Stomach smooth muscle (tissue), 2 donors: ENCODE measurements around the gene OR11H7.
"Not testable (repeated sequence)": the region's sequence is repeated elsewhere in the genome, so short reads cannot be mapped to it uniquely, and the experiment has no call there.

ENCODE experiments used
- H3K27ac ChIP-seq: one replicate; pipeline ENCODE4 v1.7.0; 2013; ENCODE audit warnings: mild to moderate bottlenecking, low read length, inconsistent platforms
- H3K27me3 ChIP-seq, 2 donors: one replicate each; pipeline ENCODE4 v1.7.0; 2013; ENCODE audit warnings: low read length in 2 of 2; ENCODE audit not compliant: insufficient read depth in 2 of 2, control insufficient read depth in 1 of 2
- H3K36me3 ChIP-seq, 2 donors: one replicate each; pipeline ENCODE4 v1.7.0; 2013; ENCODE audit warnings: low read length in 2 of 2; ENCODE audit not compliant: control insufficient read depth in 2 of 2, insufficient read depth in 2 of 2
- H3K4me1 ChIP-seq: one replicate; pipeline ENCODE4 v1.7.0; 2013; ENCODE audit warnings: low read length; ENCODE audit not compliant: control insufficient read depth, insufficient read depth
- H3K4me3 ChIP-seq, 2 donors: one replicate each; pipeline ENCODE4 v1.7.0; 2013; ENCODE audit warnings: low read length in 2 of 2
- H3K9ac ChIP-seq, 2 donors: one replicate each; pipeline ENCODE4 v1.7.0; 2013; ENCODE audit warnings: low read length in 2 of 2, mild to moderate bottlenecking in 1 of 2
- H3K9me3 ChIP-seq, 2 donors: one replicate each; pipeline ENCODE4 v1.7.0; 2013; ENCODE audit warnings: low read length in 2 of 2; ENCODE audit not compliant: control insufficient read depth in 2 of 2
- donor health status: healthy.
- donor health status: Pancreatic carcinoma.

OR11H7 gene

DNA sequence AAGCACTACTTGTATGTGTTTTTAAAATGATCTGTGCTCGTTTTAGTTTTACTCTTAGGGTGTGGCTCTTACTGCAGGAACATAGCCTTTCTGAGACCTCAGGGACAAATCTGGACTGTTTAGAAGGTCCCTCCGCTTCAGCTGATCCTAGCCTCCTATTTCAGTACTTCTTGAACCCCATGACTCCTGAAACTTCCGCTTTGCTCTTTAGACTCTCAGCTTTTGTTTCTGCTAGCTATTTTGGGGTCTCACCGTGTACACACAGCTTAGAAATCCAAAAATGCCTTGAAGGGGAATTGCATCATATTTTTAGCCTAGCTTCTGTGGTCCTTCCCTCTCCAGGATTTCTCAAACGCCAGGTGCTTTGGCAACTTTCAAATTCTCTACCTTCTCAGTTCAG, 29.8 kb upstream of the OR11H7 start:
- no peaks in the 10 kb centered on the region for H3K27me3 ChIP-seq
- H3K9me3 ChIP-seq = no peaks in the 10 kb centered on the region
- no peak overlapping the region for H3K9ac ChIP-seq
- H3K4me3 ChIP-seq = no peak overlapping the region
- H3K27ac ChIP-seq = no peak overlapping the region
- no peaks in the 10 kb centered on the region for H3K36me3 ChIP-seq
- no peaks in the 10 kb centered on the region for H3K4me1 ChIP-seq

DNA sequence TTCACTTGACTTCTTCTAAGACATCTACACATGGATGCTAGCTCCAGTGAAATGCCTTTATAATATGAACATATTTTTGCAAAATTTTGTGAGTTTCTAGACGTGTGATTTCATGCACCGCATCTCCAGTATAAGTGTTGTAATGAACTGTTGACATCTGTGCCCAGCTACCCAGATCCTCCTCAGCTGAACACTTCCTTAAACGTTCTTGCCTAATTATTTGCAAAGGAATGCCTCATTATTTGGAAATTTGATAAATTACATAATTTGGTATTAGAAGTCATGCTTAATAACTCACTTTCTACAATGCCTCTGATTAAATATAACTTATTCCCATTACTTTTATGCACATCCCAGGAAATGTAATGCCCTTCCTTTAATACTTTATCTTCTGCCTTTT, 24.1 kb upstream of the OR11H7 start:
- no peaks in the 10 kb centered on the region for H3K9me3 ChIP-seq
- H3K36me3 ChIP-seq = no peaks in the 10 kb centered on the region
- no peaks in the 10 kb centered on the region for H3K27me3 ChIP-seq
- no peak overlapping the region for H3K9ac ChIP-seq
- H3K4me3 ChIP-seq = no peak overlapping the region
- no peaks in the 10 kb centered on the region for H3K4me1 ChIP-seq
- H3K27ac ChIP-seq = no peak overlapping the region

DNA sequence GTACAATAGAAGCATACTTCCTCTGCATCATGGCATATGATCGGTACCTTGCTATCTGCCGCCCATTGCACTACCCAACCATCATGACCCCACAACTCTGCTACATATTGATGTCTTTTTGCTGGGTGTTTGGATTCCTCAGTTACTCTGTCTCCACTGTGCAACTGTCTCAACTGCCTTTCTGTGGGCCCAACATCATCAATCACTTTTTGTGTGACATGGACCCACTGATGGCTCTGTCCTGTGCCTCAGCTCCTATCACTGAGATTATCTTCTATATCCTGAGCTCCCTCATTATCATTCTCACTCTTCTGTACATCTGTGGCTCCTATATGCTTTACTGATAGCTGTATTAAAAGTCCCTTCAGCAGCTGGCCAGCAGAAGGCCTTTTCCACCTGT, 19.2 kb upstream of the OR11H7 start:
- H3K4me3 ChIP-seq = no peak overlapping the region
- no peaks in the 10 kb centered on the region for H3K9me3 ChIP-seq
- H3K36me3 ChIP-seq = no peaks in the 10 kb centered on the region
- H3K27ac ChIP-seq = no peak overlapping the region
- H3K9ac ChIP-seq = no peak overlapping the region
- no peaks in the 10 kb centered on the region for H3K27me3 ChIP-seq
- no peaks in the 10 kb centered on the region for H3K4me1 ChIP-seq

DNA sequence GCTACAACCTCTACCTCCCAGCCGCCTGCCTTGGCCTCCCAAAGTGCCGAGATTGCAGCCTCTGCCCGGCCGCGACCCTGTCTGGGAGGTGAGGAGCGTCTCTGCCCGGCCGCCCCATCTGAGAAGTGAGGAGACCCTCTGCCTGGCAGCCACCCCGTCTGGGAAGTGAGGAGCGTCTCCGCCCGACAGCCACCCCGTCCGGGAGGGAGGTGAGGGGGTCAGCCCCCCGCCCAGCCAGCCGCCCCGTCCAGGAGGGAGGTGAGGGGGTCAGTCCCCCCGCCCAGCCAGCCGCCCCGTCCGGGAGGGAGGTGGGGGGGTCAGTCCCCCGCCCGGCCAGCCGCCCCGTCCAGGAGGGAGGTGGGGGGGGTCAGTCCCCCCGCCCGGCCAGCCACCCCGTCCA, 16.4 kb upstream of the OR11H7 start:
- H3K4me1 ChIP-seq, H3K27me3 ChIP-seq, H3K9ac ChIP-seq, H3K4me3 ChIP-seq, H3K9me3 ChIP-seq, H3K27ac ChIP-seq, H3K36me3 ChIP-seq: not testable (repeated sequence)

DNA sequence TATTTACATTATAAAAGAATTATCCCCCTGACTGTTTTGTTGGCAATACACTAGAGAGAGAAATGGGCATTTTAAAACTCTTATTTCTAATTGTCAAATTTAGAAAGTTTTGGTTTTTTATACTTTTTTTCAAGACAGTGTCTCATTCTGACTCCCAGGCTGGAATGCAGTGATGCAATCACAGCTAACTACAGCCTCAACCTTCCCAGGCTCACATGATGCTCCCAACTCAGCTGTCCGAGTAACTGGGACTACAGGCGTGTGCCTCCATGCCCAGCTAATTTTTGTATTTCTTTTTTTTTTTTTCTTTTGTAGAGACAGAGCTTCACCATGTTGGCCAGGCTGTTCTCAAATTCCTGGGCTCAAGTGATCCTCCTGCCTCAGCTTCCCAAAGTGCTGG, 13.6 kb upstream of the OR11H7 start:
- Histone ChIP-seq H3K4me1 (no peaks in the 10 kb centered on the region), H3K4me3 (no peak overlapping the region), H3K27ac (no peak overlapping the region)

DNA sequence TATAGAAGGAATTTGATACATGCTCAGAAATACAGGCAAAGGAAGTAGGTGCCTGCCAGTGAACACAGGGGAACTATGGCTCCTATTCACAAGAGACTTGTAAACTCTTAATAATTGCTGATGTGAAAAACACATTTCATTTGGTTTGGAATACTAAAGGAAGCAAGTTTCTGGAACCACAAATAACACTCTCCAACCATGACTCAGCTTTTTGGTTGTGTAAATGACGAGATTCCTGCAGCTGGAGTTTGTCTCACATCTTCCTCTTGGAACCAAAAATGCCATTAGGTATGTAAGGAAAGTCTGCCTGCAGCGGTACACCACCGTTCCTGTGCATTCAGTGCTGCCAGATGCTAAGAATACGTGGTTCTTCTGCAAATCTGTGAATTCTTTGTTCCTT, 9.7 kb upstream of the OR11H7 start:
- Histone ChIP-seq H3K4me3 (no peak overlapping the region), H3K36me3 (no peaks in the 10 kb centered on the region), H3K4me1 (no peaks in the 10 kb centered on the region), H3K9me3 (no peaks in the 10 kb centered on the region), H3K27ac (no peak overlapping the region), H3K9ac (no peak overlapping the region), H3K27me3 (no peaks in the 10 kb centered on the region)

More for the DNA sequence above, 13.6 kb upstream of the OR11H7 start:
- Histone ChIP-seq H3K9me3 (no peaks in the 10 kb centered on the region), H3K9ac (no peak overlapping the region), H3K36me3 (no peaks in the 10 kb centered on the region), H3K27me3 (no peaks in the 10 kb centered on the region)

DNA sequence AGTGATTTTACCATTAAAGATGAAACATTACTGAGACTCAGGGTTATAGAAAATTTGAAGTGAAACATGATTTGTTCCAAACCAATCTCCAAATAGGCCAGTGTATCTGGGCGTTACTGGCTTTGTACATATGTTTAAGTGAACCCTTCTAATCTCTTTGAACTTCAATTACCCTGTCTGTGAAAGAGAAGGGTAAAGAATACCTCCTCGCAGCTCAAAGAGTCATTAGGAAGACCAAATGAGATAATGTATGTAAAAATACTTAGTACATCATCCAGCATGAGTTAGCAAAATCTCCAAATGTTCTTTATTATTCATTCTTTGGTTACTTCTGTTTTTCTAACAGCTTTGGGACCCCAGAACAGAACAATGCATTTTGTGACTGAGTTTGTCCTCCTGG, 5.4 kb upstream of the OR11H7 start, which contains the start of gene OR11H6:
Gene OR11H6 (plus strand): TSS at position 301 of the 400 bp plus-strand sequence. CDS start 0 bp downstream, at position 301.
- no peak within 1 kb of the TSS for H3K4me3 ChIP-seq
- no peaks in the 10 kb centered on the region for H3K4me1 ChIP-seq
- H3K36me3 ChIP-seq = no peaks in the 10 kb centered on the region
- H3K9me3 ChIP-seq = no peaks in the 10 kb centered on the region
- H3K27ac ChIP-seq = no peak within 1 kb of the TSS
- H3K27me3 ChIP-seq = no peaks in the 10 kb centered on the region
- no peak within 1 kb of the TSS for H3K9ac ChIP-seq

DNA sequence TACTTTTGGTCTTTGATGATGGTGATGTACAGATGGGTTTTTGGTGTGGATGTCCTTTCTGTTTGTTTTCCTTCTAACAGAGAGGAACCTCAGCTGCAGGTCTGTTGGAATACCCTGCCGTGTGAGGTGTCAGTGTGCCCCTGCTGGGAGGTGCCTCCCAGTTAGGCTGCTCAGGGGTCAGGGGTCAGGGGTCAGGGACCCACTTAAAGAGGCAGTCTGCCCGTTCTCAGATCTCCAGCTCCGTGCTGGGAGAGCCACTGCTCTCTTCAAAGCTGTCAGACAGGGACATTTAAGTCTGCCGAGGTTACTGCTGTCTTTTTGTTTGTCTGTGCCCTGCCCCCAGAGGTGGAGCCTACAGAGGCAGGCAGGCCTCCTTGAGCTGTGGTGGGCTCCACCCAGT, 6.6 kb downstream of the OR11H7 start:
- H3K27ac ChIP-seq, H3K36me3 ChIP-seq, H3K9me3 ChIP-seq, H3K9ac ChIP-seq, H3K4me1 ChIP-seq, H3K4me3 ChIP-seq, H3K27me3 ChIP-seq: not testable (repeated sequence)

DNA sequence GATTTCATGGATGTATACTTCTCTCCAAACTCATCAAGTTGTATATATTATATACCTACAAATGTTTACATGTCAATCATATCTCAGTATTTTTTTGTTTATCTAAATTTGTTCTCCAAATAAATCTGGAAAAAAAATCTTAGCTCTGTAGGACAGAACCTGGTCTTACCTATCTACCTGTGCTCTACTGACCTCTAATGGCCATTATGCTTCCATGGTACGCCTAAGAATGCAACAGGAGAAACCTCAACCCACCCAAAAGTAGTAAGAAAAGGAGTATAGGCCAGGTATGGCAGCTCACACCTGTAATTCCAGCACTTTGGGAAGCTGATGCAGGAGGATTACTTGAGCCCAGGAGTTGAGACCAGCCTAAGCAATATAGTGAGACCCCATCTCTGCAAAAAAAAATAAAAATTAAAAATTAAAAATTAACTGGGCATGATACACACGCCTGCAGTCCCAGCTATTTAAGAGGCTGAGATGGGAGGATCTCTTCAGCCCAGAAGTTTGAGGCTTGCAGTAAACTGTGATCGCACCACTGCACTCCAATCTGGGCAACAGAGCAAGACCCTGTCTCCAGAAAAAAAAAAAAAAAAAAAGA, 19.0 kb downstream of the OR11H7 start:
- Histone ChIP-seq H3K27me3 (no peaks in the 10 kb centered on the region), H3K36me3 (no peaks in the 10 kb centered on the region), H3K9me3 (peaks cover 0 to 5% of the 10 kb centered on the region in 2 donors), H3K27ac (no peak overlapping the region), H3K4me3 (no peak overlapping the region), H3K9ac (no peak overlapping the region), H3K4me1 (no peaks in the 10 kb centered on the region)

DNA sequence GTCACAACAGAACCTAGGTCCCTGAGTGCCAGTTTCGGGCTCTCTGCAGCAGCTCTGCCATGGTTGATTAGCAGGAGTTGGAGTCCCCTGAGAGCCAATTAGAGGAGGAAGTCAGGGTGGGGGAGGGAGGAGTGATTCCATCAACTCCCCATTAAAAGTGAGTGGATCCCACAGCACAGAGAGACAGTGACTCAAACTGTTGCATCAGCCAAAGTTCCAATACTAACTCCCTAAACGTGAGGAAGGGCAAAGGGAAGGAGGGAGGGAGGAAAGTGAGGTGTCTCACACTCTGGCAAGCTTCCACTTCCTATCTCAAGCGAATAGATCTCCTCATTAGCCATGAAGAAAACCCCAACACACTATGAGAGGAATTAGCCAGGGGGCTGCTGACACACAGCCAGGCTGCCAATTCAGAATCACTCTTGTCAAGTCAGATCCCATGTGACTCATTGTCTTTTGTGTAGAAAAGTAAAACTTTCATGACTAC, 33.9 kb downstream of the OR11H7 start:
- no peaks in the 10 kb centered on the region for H3K9me3 ChIP-seq
- no peaks in the 10 kb centered on the region for H3K27me3 ChIP-seq
- H3K4me3 ChIP-seq = no peak overlapping the region
- H3K27ac ChIP-seq = no peak overlapping the region
- H3K9ac ChIP-seq = no peak overlapping the region
- H3K4me1 ChIP-seq = no peaks in the 10 kb centered on the region
- no peaks in the 10 kb centered on the region for H3K36me3 ChIP-seq

DNA sequence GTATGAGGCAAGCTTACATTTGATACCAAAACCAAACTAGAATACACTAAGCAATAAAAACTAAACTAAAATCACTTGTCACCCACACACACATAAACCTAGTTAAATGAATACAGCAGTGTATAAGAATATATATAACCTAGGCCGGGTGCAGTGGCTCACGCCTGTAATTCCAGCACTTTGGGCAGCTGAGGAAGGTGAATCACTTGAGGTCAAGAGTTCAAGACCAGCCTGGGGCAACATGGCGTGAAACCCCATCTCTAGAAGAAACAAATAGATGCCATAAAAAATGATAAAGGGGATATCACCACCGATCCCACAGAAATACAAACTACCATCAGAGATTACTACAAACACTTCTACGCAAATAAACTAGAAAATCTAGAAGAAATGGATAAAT, 35.6 kb downstream of the OR11H7 start:
- not testable (repeated sequence) for H3K4me3 ChIP-seq, H3K9me3 ChIP-seq, H3K9ac ChIP-seq, H3K4me1 ChIP-seq, H3K36me3 ChIP-seq, H3K27ac ChIP-seq, H3K27me3 ChIP-seq
